CD8-positive, alpha-beta memory T cell (primary cell): ENCODE measurements around the gene CLPTM1L. TPM values are rescaled to one million over a fixed set of nuclear protein-coding genes. Genes with fewer than 3 reads are reported as not detected.
A peak's percentile ranks its signal among the peaks of the same experiment; 100 is the strongest.

Experiments used
- CTCF ChIA-PET: fragments of 350-600 bp; sonication (Branson Sonifier 250); formaldehyde crosslinking; loops from one replicate; lab custom pipeline; 2021; ENCODE audit warnings: antibody characterized with exemption; lab: Charles Lee
- POLR2A ChIA-PET: fragments of 350-600 bp; sonication (Branson Sonifier 250); formaldehyde crosslinking; loops from one replicate; lab custom pipeline; 2021; ENCODE audit warnings: antibody characterized with exemption; lab: Charles Lee
- DNase-seq, 5 donors: peaks; one replicate each; pipeline versions ENCODE4 v3.0.0 to v3.0.0-alpha.2; 2020 to 2022; ENCODE audit warnings: mixed read lengths in 1 of 5
- H3K27ac ChIP-seq: one replicate; pipeline ENCODE4 v1.7.0; 2013; ENCODE audit warnings: low read depth, mild to moderate bottlenecking, low read length, moderate library complexity
- H3K27me3 ChIP-seq: 2 replicates; pipeline ENCODE4 v1.7.0; 2013; ENCODE audit warnings: low read length, mild to moderate bottlenecking; ENCODE audit not compliant: insufficient read depth, poor library complexity, severe bottlenecking
- H3K36me3 ChIP-seq: 2 replicates; pipeline ENCODE4 v1.7.0; 2013; ENCODE audit warnings: mild to moderate bottlenecking, low read length, moderate library complexity; ENCODE audit not compliant: insufficient read depth
- H3K4me1 ChIP-seq: 2 replicates; pipeline ENCODE4 v1.7.0; 2013; ENCODE audit warnings: mild to moderate bottlenecking, low read length, moderate library complexity; ENCODE audit not compliant: insufficient read depth
- H3K4me3 ChIP-seq: 2 replicates; pipeline ENCODE4 v1.7.0; 2013; ENCODE audit warnings: mild to moderate bottlenecking, low read length
- H3K9me3 ChIP-seq: 2 replicates; pipeline ENCODE4 v1.7.0; 2013; ENCODE audit warnings: mild to moderate bottlenecking, low read length
- H3K27ac Mint-ChIP-seq, 8 donors: one replicate each; pipeline ENCODE4 v1.8.0; 2020 to 2021; ENCODE audit warnings: mixed read lengths in 8 of 8, mild to moderate bottlenecking in 6 of 8, inconsistent platforms in 3 of 8, moderate library complexity in 3 of 8
- H3K27me3 Mint-ChIP-seq, 2 donors: one replicate each; pipeline ENCODE4 v1.8.0; 2020 to 2021; ENCODE audit warnings: mixed read lengths in 2 of 2, mild to moderate bottlenecking in 1 of 2, moderate library complexity in 1 of 2
- H3K36me3 Mint-ChIP-seq, 3 donors: one replicate each; pipeline ENCODE4 v1.8.0; 2020 to 2021; ENCODE audit warnings: mixed read lengths in 3 of 3, inconsistent platforms in 1 of 3, mild to moderate bottlenecking in 1 of 3
- H3K4me1 Mint-ChIP-seq, 3 donors: one replicate each; pipeline ENCODE4 v1.8.0; 2020 to 2021; ENCODE audit warnings: mixed read lengths in 3 of 3, inconsistent platforms in 1 of 3, mild to moderate bottlenecking in 1 of 3
- H3K4me3 Mint-ChIP-seq, 7 donors: one replicate each; pipeline ENCODE4 v1.8.0; 2020 to 2021; ENCODE audit warnings: mixed read lengths in 7 of 7, mild to moderate bottlenecking in 6 of 7, moderate library complexity in 4 of 7, inconsistent platforms in 2 of 7
- H3K9me3 Mint-ChIP-seq, 5 donors: one replicate each; pipeline ENCODE4 v1.8.0; 2020 to 2022; ENCODE audit warnings: mixed read lengths in 5 of 5, mild to moderate bottlenecking in 3 of 5, moderate library complexity in 2 of 5, inconsistent platforms in 1 of 5
- polyA plus RNA-seq: library from polyadenylated mRNA; unstranded; fragments of 300-500 nt; fragmentation: Illumina TruSeq; gene quantifications from one replicate; pipeline ENCODE4 v1.2.3, GENCODE V29; 2021
- total RNA-seq, 2 experiments: library from RNA; stranded (reverse); gene quantifications; one replicate each; pipeline ENCODE4 v1.2.3, GENCODE V29; 2021

CLPTM1L gene
- total and polyA plus RNA-seq, 3 experiments from 2014 or later = 68.1 to 110 (median 109) TPM

DNA sequence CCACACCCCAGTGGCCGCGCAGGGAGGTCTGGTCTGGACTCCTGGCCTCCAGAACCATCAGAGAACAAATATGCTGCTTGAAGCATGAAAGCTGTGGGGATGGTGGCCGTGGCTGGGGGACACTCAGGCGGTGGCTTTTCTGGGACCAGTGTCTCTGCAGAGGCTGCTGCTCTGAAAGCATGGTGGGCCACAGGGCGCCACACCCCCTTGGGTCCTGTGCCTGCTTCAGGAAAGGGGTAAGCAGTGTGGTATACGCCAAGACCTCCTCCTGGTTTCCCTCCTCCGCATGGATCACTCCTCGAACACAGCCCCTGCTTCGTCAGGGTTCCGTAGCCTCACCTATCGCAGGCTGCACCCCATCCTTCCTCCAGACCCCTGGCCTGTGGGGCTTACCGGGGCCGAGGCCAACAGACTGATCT lies 30.3 kb downstream of the CLPTM1L start:
- Histone ChIP-seq H3K36me3 (peaks cover 3% of the 10 kb centered on the region), H3K27ac (no peak overlapping the region), H3K9me3 (peaks cover 3% of the 10 kb centered on the region), H3K4me1 (peaks cover 56% of the 10 kb centered on the region), H3K27me3 (no peaks in the 10 kb centered on the region), H3K4me3 (no peak overlapping the region)
- no peaks in the 10 kb centered on the region for H3K27me3 Mint-ChIP-seq
- DNase-seq = peak in 1 of 5 donors; percentile 44
- peaks cover 0 to 13% (median 10%) of the 10 kb centered on the region in 5 donors for H3K9me3 Mint-ChIP-seq
- H3K36me3 Mint-ChIP-seq = peaks cover 0 to 25% (median 0%) of the 10 kb centered on the region in 3 donors
- H3K4me3 Mint-ChIP-seq = peak overlapping the region in 6 of 7 donors; percentile 63 to 87 (median 78)
- peak overlapping the region in 1 of 8 donors; percentile 47 for H3K27ac Mint-ChIP-seq
- peaks cover 59 to 61% (median 61%) of the 10 kb centered on the region in 3 donors for H3K4me1 Mint-ChIP-seq
- ChIA-PET POLR2A (no interaction called here), CTCF (interaction anchor here (1.3 kb wide), 1 partner anchor 14 kb away, joined by 3 read pairs; no protein-coding TSS in a partner anchor)

DNA sequence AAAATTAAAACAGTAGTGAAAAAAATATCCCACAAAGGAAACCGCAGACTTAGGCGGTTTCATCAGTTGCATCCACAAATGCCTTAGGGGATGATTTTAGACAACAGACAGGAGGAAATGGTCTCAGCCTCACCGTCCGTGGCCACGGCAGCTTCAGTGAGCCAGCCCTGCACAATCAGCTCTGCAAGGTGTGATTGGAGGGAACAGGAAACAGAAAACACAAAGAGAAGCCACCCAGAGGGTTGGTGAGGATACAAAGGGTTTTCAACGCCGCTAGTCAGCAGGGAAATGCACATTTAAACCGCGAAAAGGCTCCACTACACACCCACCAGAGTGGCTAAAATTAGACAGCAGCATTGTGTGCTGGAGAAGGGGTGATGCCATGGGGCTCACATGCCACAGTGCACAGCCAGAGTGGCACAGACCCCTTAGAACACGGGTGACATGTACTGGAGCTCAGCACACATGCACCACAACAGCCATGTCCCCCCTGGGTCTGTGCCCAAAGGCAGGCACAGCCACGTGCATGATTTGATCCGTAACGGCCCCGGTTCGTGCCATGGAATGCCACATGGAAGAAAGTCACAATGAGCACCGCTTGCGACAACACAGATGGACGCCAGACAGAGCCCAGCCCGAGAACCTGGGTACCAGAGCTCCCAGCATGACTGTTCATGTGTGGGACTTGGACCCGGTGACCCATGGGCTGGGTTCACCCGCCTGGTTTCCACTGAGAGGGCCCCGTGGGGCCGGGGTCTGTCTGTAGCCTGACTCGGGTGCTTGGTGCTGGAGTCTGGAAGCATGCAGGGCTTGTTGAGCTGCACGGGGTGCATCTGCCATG lies 31.7 kb downstream of the CLPTM1L start:
- H3K36me3 ChIP-seq = peaks cover 1% of the 10 kb centered on the region
- ChIA-PET CTCF (interaction anchor here (1.1 to 1.3 kb wide), 2 partner anchors 16 to 31 kb away, joined by 3 to 4 read pairs; no protein-coding TSS in a partner anchor), POLR2A (interaction anchor here (1.2 to 1.4 kb wide), 2 partner anchors 31 to 72 kb away, joined by 4 read pairs; no protein-coding TSS in a partner anchor)
- Mint-ChIP-seq H3K36me3 (peaks cover 0 to 12% (median 0%) of the 10 kb centered on the region in 3 donors), H3K9me3 (peaks cover 0 to 13% (median 10%) of the 10 kb centered on the region in 5 donors), H3K27ac (peak overlapping the region; percentile 54 to 89 (median 80)), H3K27me3 (no peaks in the 10 kb centered on the region), H3K4me3 (peak overlapping the region; percentile 69 to 87 (median 76)), H3K4me1 (peaks cover 59 to 61% (median 61%) of the 10 kb centered on the region in 3 donors)
- H3K4me3 ChIP-seq = peak overlapping the region; percentile 45
- H3K9me3 ChIP-seq = peaks cover 3% of the 10 kb centered on the region
- no peak overlapping the region for H3K27ac ChIP-seq
- DNase-seq = peak; percentile 34 to 73 (median 66)
- peaks cover 56% of the 10 kb centered on the region for H3K4me1 ChIP-seq
- H3K27me3 ChIP-seq = no peaks in the 10 kb centered on the region

DNA sequence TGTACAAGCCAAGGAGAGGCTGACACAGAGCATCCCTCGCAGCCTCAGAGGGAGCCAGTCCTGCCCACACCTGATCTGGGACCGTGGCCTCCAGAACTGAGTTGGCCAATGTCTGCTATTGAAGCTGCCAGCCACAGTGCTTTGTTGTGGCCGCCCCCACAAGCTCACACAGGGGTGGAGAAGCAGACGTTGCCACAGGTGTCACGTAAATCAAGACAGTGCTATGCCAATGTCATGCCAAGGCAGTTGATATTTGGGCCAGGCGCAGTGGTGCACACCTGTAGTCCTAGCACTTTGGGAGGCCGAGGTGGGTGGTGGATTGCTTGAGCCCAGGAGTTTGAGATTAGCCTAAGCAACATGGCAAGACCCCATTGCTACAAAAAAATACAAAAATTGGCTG lies 32.7 kb downstream of the CLPTM1L start:
- Histone ChIP-seq H3K27ac (no peak overlapping the region), H3K36me3 (no peaks in the 10 kb centered on the region), H3K27me3 (no peaks in the 10 kb centered on the region), H3K9me3 (peaks cover 3% of the 10 kb centered on the region), H3K4me3 (no peak overlapping the region), H3K4me1 (peaks cover 53% of the 10 kb centered on the region)
- peak in 4 of 5 donors; percentile 45 to 80 (median 70) for DNase-seq
- Mint-ChIP-seq H3K27me3 (no peaks in the 10 kb centered on the region), H3K27ac (peak overlapping the region in 7 of 8 donors; percentile 24 to 86 (median 81)), H3K9me3 (peaks cover 0 to 13% (median 10%) of the 10 kb centered on the region in 5 donors), H3K36me3 (peaks cover 0 to 3% (median 0%) of the 10 kb centered on the region in 3 donors), H3K4me3 (peak overlapping the region; percentile 8 to 87 (median 40)), H3K4me1 (peaks cover 54 to 57% (median 56%) of the 10 kb centered on the region in 3 donors)
- POLR2A ChIA-PET = no interaction called here
- CTCF ChIA-PET = interaction anchor here (1.3 kb wide), 1 partner anchor 30 kb away, joined by 4 read pairs; no protein-coding TSS in a partner anchor

DNA sequence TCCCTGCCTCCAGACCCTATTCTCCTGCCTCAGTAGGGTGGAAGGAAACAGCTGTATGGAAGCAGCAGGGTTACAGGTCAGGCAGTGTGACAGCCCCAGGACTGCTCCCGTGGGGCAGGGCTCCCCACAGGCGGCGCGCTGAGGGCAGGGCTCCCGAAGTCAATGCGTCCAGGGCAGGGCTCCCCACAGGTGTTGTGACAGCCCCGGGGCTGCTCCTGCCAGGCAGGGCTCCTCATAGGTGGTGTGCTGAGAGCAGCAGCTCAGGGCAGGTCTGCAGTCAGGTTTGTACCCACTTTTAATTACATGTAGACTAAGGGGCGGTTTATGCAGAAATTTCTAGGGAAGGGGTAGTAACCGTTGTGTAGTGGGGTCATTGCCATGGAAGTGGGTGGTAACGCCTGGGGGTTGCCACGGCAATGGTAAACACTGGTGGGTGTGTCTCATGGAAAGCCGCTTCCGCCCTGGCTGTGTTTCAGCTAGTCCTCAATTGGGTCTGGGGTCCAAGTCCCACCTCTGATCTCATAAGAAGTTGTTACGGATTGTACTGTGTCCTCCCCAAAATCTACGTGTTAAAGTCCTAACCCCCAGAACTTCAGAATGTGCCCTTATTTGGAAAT lies 33.4 kb downstream of the CLPTM1L start:
- ChIA-PET POLR2A (no interaction called here), CTCF (interaction anchor here (1.0 kb wide), 1 partner anchor 74 kb away, joined by 3 read pairs; no protein-coding TSS in a partner anchor)
- Mint-ChIP-seq H3K9me3 (peaks cover 0 to 13% (median 10%) of the 10 kb centered on the region in 5 donors), H3K27ac (peak overlapping the region in 5 of 8 donors; percentile 35 to 86 (median 79)), H3K4me1 (peaks cover 49 to 50% (median 50%) of the 10 kb centered on the region in 3 donors), H3K4me3 (no peak overlapping the region), H3K27me3 (no peaks in the 10 kb centered on the region), H3K36me3 (no peaks in the 10 kb centered on the region)
- Histone ChIP-seq H3K27me3 (no peaks in the 10 kb centered on the region), H3K4me1 (peaks cover 46% of the 10 kb centered on the region), H3K4me3 (no peak overlapping the region), H3K27ac (no peak overlapping the region), H3K9me3 (peaks cover 3% of the 10 kb centered on the region), H3K36me3 (no peaks in the 10 kb centered on the region)
- DNase-seq = peak in 1 of 5 donors; percentile 40

DNA sequence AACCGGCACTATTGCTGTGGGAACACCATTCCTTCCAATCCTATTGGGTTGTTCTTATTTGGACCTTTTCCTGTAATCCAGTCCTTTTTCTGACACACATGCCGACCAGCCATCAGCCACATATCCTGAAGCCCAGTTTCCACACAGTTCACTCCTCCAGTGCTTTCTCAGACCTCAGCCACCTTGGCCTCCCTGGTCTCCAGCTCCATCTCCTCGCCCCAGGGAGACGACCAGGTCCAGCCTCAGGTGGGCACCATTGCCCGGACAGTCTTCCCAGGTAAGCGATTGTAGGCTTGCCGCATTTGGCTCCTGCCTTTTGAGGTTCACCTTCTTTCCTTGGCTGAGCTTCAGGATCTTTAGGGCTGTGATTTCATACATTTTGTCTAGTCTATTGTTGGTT lies 34.8 kb downstream of the CLPTM1L start:
- Histone ChIP-seq H3K27ac (no peak overlapping the region), H3K4me1 (peaks cover 32% of the 10 kb centered on the region), H3K27me3 (no peaks in the 10 kb centered on the region), H3K4me3 (no peak overlapping the region), H3K9me3 (peaks cover 3% of the 10 kb centered on the region), H3K36me3 (no peaks in the 10 kb centered on the region)
- H3K27ac Mint-ChIP-seq = peak overlapping the region in 2 of 8 donors; percentile 0 to 78
- no peak overlapping the region for H3K4me3 Mint-ChIP-seq
- peaks cover 35 to 36% (median 36%) of the 10 kb centered on the region in 3 donors for H3K4me1 Mint-ChIP-seq
- ChIA-PET POLR2A (no interaction called here), CTCF (no interaction called here)
- H3K9me3 Mint-ChIP-seq = peaks cover 0 to 13% (median 10%) of the 10 kb centered on the region in 5 donors
- H3K27me3 Mint-ChIP-seq = no peaks in the 10 kb centered on the region
- no peaks in the 10 kb centered on the region for H3K36me3 Mint-ChIP-seq
- no peak for DNase-seq

DNA sequence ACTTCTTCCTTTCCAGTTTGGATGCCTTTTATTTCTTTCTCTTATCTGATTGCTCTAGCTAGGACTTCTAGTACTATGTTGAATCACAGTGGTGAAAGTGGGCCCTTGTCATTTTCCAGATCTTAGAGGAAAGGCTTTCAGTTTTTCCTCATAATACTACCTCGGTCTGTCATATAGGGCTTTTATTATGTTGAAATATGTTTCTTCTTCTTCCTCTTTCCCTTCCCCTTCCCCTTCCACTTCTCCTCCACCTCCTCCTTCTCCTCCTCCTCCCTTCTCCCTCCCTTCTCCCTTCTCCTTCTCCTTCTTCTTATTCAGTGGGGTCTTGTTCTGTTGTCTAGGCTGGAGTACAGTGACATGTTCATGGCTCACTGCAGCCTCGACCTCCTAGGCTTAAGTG lies 40.9 kb downstream of the CLPTM1L start:
- POLR2A ChIA-PET = no interaction called here
- CTCF ChIA-PET = no interaction called here
- no peak overlapping the region for H3K4me3 ChIP-seq

DNA sequence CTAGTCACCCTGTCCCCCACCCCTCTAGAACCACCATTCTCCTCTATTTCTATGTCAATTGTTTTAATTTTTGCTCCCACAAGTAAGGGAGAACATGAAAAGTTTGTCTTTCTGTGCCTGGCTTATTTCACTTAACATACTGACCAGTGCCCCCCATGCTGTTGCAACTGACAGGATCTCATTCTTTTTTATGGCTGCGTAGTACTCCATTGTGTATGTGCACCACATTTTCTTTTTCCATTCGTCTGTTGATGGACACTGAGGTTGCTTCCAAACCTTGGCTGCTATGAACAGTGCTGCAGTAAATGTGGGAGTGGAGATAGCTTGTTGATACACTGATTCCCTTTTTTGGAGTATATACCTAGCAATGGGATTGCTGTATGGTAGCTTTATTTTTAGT lies 42.6 kb downstream of the CLPTM1L start:
- Mint-ChIP-seq H3K27ac (no peak overlapping the region), H3K9me3 (peaks cover 0 to 9% (median 0%) of the 10 kb centered on the region in 5 donors), H3K4me1 (no peaks in the 10 kb centered on the region), H3K27me3 (no peaks in the 10 kb centered on the region), H3K36me3 (no peaks in the 10 kb centered on the region), H3K4me3 (no peak overlapping the region)
- no peak for DNase-seq
- Histone ChIP-seq H3K27ac (no peak overlapping the region), H3K4me3 (no peak overlapping the region), H3K9me3 (no peaks in the 10 kb centered on the region), H3K27me3 (no peaks in the 10 kb centered on the region), H3K36me3 (no peaks in the 10 kb centered on the region), H3K4me1 (no peaks in the 10 kb centered on the region)
- CTCF ChIA-PET = no interaction called here
- POLR2A ChIA-PET = no interaction called here

More for the DNA sequence above, 40.9 kb downstream of the CLPTM1L start:
- H3K27me3 ChIP-seq = no peaks in the 10 kb centered on the region
- no peak overlapping the region for H3K27ac Mint-ChIP-seq
- no peak for DNase-seq
- H3K36me3 ChIP-seq = no peaks in the 10 kb centered on the region
- H3K27me3 Mint-ChIP-seq = no peaks in the 10 kb centered on the region
- no peaks in the 10 kb centered on the region for H3K4me1 ChIP-seq
- H3K9me3 Mint-ChIP-seq = peaks cover 0 to 9% (median 0%) of the 10 kb centered on the region in 5 donors
- H3K27ac ChIP-seq = no peak overlapping the region
- no peaks in the 10 kb centered on the region for H3K36me3 Mint-ChIP-seq
- H3K9me3 ChIP-seq = no peaks in the 10 kb centered on the region
- no peak overlapping the region for H3K4me3 Mint-ChIP-seq
- H3K4me1 Mint-ChIP-seq = no peaks in the 10 kb centered on the region
